NCI-H1694 (cell line): ENCODE data around the gene OR5M3.

Experiments
- DNase-seq: peaks from one replicate; lab custom pipeline; 2025; lab: John Stamatoyannopoulos, UW

The OR5M3 gene

GRCh38 chr11:56473252-56473651, at the start of gene OR5M3:
TSS of gene OR5M3 (minus strand) at chr11:56473352. CDS start at chr11:56470497, 2,855 bp downstream.
- no peak for DNase-seq

GRCh38 chr11:56522008-56522407, 48.9 kb upstream of the OR5M3 start:
- DNase-seq = no peak

GRCh38 chr11:56513280-56513679, 40.1 kb upstream of the OR5M3 start:
- no peak for DNase-seq

GRCh38 chr11:56509439-56509838, 36.3 kb upstream of the OR5M3 start:
- no peak for DNase-seq

- DNase-seq = no peak
These were observed 23.9 kb upstream of the OR5M3 start for GRCh38 chr11:56497010-56497409.

GRCh38 chr11:56495117-56495516, 22.0 kb upstream of the OR5M3 start:
- no peak for DNase-seq

GRCh38 chr11:56491270-56491669, 18.1 kb upstream of the OR5M3 start, which contains the start of gene OR5M8:
TSS of gene OR5M8 (minus strand) at chr11:56491370. CDS start at chr11:56491370, 0 bp downstream.
- no peak for DNase-seq

- no peak for DNase-seq
These were observed 13.6 kb upstream of the OR5M3 start for GRCh38 chr11:56486801-56487200.

- DNase-seq = no peak
These were observed 1.6 kb upstream of the OR5M3 start for GRCh38 chr11:56474729-56475235.

GRCh38 chr11:56457076-56457475, 16.1 kb downstream of the OR5M3 start:
- DNase-seq = no peak

GRCh38 chr11:56453521-56453920, 19.6 kb downstream of the OR5M3 start:
- no peak for DNase-seq
